HepG2 (cell line): ENCODE measurements around the gene KCNMA1.

Experiments
- CTCF ChIP-seq: sonication (generic); formaldehyde crosslinking; IDR thresholded peaks from 2 replicates; pipeline ENCODE4 v1.5.0; 2020; ENCODE audit warnings: mild to moderate bottlenecking, missing genetic modification reagents, moderate library complexity
- SALL2 ChIP-seq: sonication (generic); formaldehyde crosslinking; IDR thresholded peaks from 2 replicates; pipeline ENCODE4 v1.8.1; 2023; ENCODE audit warnings: mild to moderate bottlenecking, missing genetic modification reagents, inconsistent platforms
- ZBTB3 ChIP-seq: sonication (generic); formaldehyde crosslinking; IDR thresholded peaks from 2 replicates; pipeline ENCODE4 v1.4.0; 2020; ENCODE audit warnings: low read depth, mild to moderate bottlenecking, moderate library complexity, missing genetic modification reagents, borderline replicate concordance

- no peak for TF ChIP-seq ZBTB3 (CRISPR knock-in tag)
- no peak for TF ChIP-seq CTCF (CRISPR knock-in tag)
- no peak for TF ChIP-seq SALL2
These were observed 88.9 kb downstream of the KCNMA1 start for GRCh38 chr10:77548671-77549070.
